ENCODE measurements around the gene C10orf95.
"Not testable (repeated sequence)": the region's sequence is repeated elsewhere in the genome, so short reads cannot be mapped to it uniquely, and the experiment has no call there.

Gene C10orf95

GRCh38 chr10:102451105-102451969, at the start of gene C10orf95:
Gene C10orf95 (minus strand): TSS chr10:102451543. CDS start chr10:102451093, 450 bp downstream.
- no peak for DNase-seq

- DNase-seq, result not testable (repeated sequence)
Measured at GRCh38 chr10:102500686-102501085, 49.3 kb upstream of the C10orf95 start.

- peak; percentile 54 for DNase-seq
Measured at GRCh38 chr10:102499356-102499755, 48.0 kb upstream of the C10orf95 start.

GRCh38 chr10:102497545-102497944, 46.2 kb upstream of the C10orf95 start:
- no peak for DNase-seq

GRCh38 chr10:102493771-102494170, 42.4 kb upstream of the C10orf95 start:
- no peak for DNase-seq

- DNase-seq, result no peak
Measured at GRCh38 chr10:102492983-102493382, 41.6 kb upstream of the C10orf95 start.

- DNase-seq, result no peak
Measured at GRCh38 chr10:102492344-102492939, 41.1 kb upstream of the C10orf95 start.

- no peak for DNase-seq
Measured at GRCh38 chr10:102491136-102491535, 39.8 kb upstream of the C10orf95 start.

GRCh38 chr10:102485093-102485784, 33.9 kb upstream of the C10orf95 start:
- DNase-seq, result no peak

GRCh38 chr10:102484021-102484420, 32.7 kb upstream of the C10orf95 start:
- no peak for DNase-seq

- no peak for DNase-seq
Measured at GRCh38 chr10:102480396-102480795, 29.1 kb upstream of the C10orf95 start.

GRCh38 chr10:102479651-102480050, 28.3 kb upstream of the C10orf95 start:
- DNase-seq, result no peak

- DNase-seq, result no peak
Measured at GRCh38 chr10:102476466-102477141, 25.3 kb upstream of the C10orf95 start.

- DNase-seq, result no peak
Measured at GRCh38 chr10:102475451-102476040, 24.2 kb upstream of the C10orf95 start.

GRCh38 chr10:102473445-102474331, 22.3 kb upstream of the C10orf95 start:
- no peak for DNase-seq

- no peak for DNase-seq
Measured at GRCh38 chr10:102470579-102471546, 19.5 kb upstream of the C10orf95 start.

GRCh38 chr10:102468683-102469082, 17.3 kb upstream of the C10orf95 start:
- no peak for DNase-seq

GRCh38 chr10:102467971-102468438, 16.7 kb upstream of the C10orf95 start:
- peak; percentile 91 for DNase-seq

GRCh38 chr10:102467318-102467717, 16.0 kb upstream of the C10orf95 start:
- no peak for DNase-seq

GRCh38 chr10:102465466-102465865, 14.1 kb upstream of the C10orf95 start:
- DNase-seq, result no peak

Measured in inflammatory macrophage treated with lipopolysaccharide for 4 hours (primary cell).